ENCODE measurements around the gene ST8SIA6.

ST8SIA6 gene

GRCh38 chr10:17379151-17379690 lies 75.2 kb downstream of the ST8SIA6 start:
- Histone ChIP-seq H3K27me3 (ENCODE audit: insufficient read depth, low read length) (no peaks in the 10 kb centered on the region), H3K9ac (ENCODE audit: low read depth, low read length) (no peak overlapping the region), H3K36me3 (ENCODE audit: insufficient read depth, low read depth, low read length) (no peaks in the 10 kb centered on the region), H3K27ac (ENCODE audit: low read length) (no peak overlapping the region), H3K4me3 (ENCODE audit: low read length) (no peak overlapping the region), H3K4me1 (ENCODE audit: insufficient read depth, low read length) (peaks cover 13% of the 10 kb centered on the region; the same call in 1 of the 2 replicates), H3K9me3 (ENCODE audit: insufficient read depth, low read depth, low read length) (no peaks in the 10 kb centered on the region)

GRCh38 chr10:17375936-17376584 lies 78.3 kb downstream of the ST8SIA6 start:
- no peak overlapping the region for H3K4me3 ChIP-seq (ENCODE audit: low read length)
- no peaks in the 10 kb centered on the region for H3K9me3 ChIP-seq (ENCODE audit: insufficient read depth, low read depth, low read length)
- no peak overlapping the region for H3K9ac ChIP-seq (ENCODE audit: low read depth, low read length)
- H3K27me3 ChIP-seq (ENCODE audit: insufficient read depth, low read length) = no peaks in the 10 kb centered on the region
- H3K4me1 ChIP-seq (ENCODE audit: insufficient read depth, low read length) = peaks cover 13% of the 10 kb centered on the region; the same call in 1 of the 2 replicates
- H3K36me3 ChIP-seq (ENCODE audit: insufficient read depth, low read depth, low read length) = no peaks in the 10 kb centered on the region
- no peak overlapping the region for H3K27ac ChIP-seq (ENCODE audit: low read length)

GRCh38 chr10:17368708-17369272 lies 85.6 kb downstream of the ST8SIA6 start:
- Histone ChIP-seq H3K4me1 (ENCODE audit: insufficient read depth, low read length) (no peaks in the 10 kb centered on the region), H3K9ac (ENCODE audit: low read depth, low read length) (no peak overlapping the region), H3K9me3 (ENCODE audit: insufficient read depth, low read depth, low read length) (no peaks in the 10 kb centered on the region), H3K27me3 (ENCODE audit: insufficient read depth, low read length) (no peaks in the 10 kb centered on the region), H3K4me3 (ENCODE audit: low read length) (no peak overlapping the region), H3K36me3 (ENCODE audit: insufficient read depth, low read depth, low read length) (no peaks in the 10 kb centered on the region), H3K27ac (ENCODE audit: low read length) (no peak overlapping the region)

- Histone ChIP-seq H3K36me3 (ENCODE audit: insufficient read depth, low read depth, low read length) (no peaks in the 10 kb centered on the region), H3K9ac (ENCODE audit: low read depth, low read length) (no peak overlapping the region), H3K9me3 (ENCODE audit: insufficient read depth, low read depth, low read length) (no peaks in the 10 kb centered on the region), H3K27ac (ENCODE audit: low read length) (no peak overlapping the region), H3K27me3 (ENCODE audit: insufficient read depth, low read length) (no peaks in the 10 kb centered on the region), H3K4me1 (ENCODE audit: insufficient read depth, low read length) (no peaks in the 10 kb centered on the region), H3K4me3 (ENCODE audit: low read length) (no peak overlapping the region)
Observed at GRCh38 chr10:17366705-17367104, 87.7 kb downstream of the ST8SIA6 start.

GRCh38 chr10:17365402-17365801 lies 89.0 kb downstream of the ST8SIA6 start:
- H3K27me3 ChIP-seq (ENCODE audit: insufficient read depth, low read length) = no peaks in the 10 kb centered on the region
- H3K27ac ChIP-seq (ENCODE audit: low read length) = no peak overlapping the region
- H3K4me1 ChIP-seq (ENCODE audit: insufficient read depth, low read length) = no peaks in the 10 kb centered on the region

GRCh38 chr10:17358461-17358860 lies 95.9 kb downstream of the ST8SIA6 start:
- H3K4me3 ChIP-seq (ENCODE audit: low read length) = no peak overlapping the region
- no peak overlapping the region for H3K27ac ChIP-seq (ENCODE audit: low read length)
- H3K9me3 ChIP-seq (ENCODE audit: insufficient read depth, low read depth, low read length) = no peaks in the 10 kb centered on the region
- no peak overlapping the region for H3K9ac ChIP-seq (ENCODE audit: low read depth, low read length)
- no peaks in the 10 kb centered on the region for H3K36me3 ChIP-seq (ENCODE audit: insufficient read depth, low read depth, low read length)
- no peaks in the 10 kb centered on the region for H3K4me1 ChIP-seq (ENCODE audit: insufficient read depth, low read length)
- no peaks in the 10 kb centered on the region for H3K27me3 ChIP-seq (ENCODE audit: insufficient read depth, low read length)

More at GRCh38 chr10:17365402-17365801, 89.0 kb downstream of the ST8SIA6 start:
- Histone ChIP-seq H3K4me3 (ENCODE audit: low read length) (no peak overlapping the region), H3K36me3 (ENCODE audit: insufficient read depth, low read depth, low read length) (no peaks in the 10 kb centered on the region), H3K9me3 (ENCODE audit: insufficient read depth, low read depth, low read length) (no peaks in the 10 kb centered on the region), H3K9ac (ENCODE audit: low read depth, low read length) (no peak overlapping the region)

- H3K27ac ChIP-seq (ENCODE audit: low read length) = no peak overlapping the region
- no peak overlapping the region for H3K9ac ChIP-seq (ENCODE audit: low read depth, low read length)
- H3K36me3 ChIP-seq (ENCODE audit: insufficient read depth, low read depth, low read length) = no peaks in the 10 kb centered on the region
- H3K27me3 ChIP-seq (ENCODE audit: insufficient read depth, low read length) = no peaks in the 10 kb centered on the region
- H3K4me3 ChIP-seq (ENCODE audit: low read length) = no peak overlapping the region
- no peaks in the 10 kb centered on the region for H3K9me3 ChIP-seq (ENCODE audit: insufficient read depth, low read depth, low read length)
- no peaks in the 10 kb centered on the region for H3K4me1 ChIP-seq (ENCODE audit: insufficient read depth, low read length)
Observed at GRCh38 chr10:17357781-17358180, 96.6 kb downstream of the ST8SIA6 start.

- Histone ChIP-seq H3K9me3 (ENCODE audit: insufficient read depth, low read depth, low read length) (no peaks in the 10 kb centered on the region), H3K9ac (ENCODE audit: low read depth, low read length) (no peak overlapping the region), H3K4me1 (ENCODE audit: insufficient read depth, low read length) (no peaks in the 10 kb centered on the region), H3K27ac (ENCODE audit: low read length) (no peak overlapping the region), H3K27me3 (ENCODE audit: insufficient read depth, low read length) (no peaks in the 10 kb centered on the region), H3K4me3 (ENCODE audit: low read length) (no peak overlapping the region), H3K36me3 (ENCODE audit: insufficient read depth, low read depth, low read length) (no peaks in the 10 kb centered on the region)
Observed at GRCh38 chr10:17356820-17357219, 97.6 kb downstream of the ST8SIA6 start.

- Histone ChIP-seq H3K4me3 (ENCODE audit: low read length) (no peak overlapping the region), H3K9me3 (ENCODE audit: insufficient read depth, low read depth, low read length) (no peaks in the 10 kb centered on the region), H3K36me3 (ENCODE audit: insufficient read depth, low read depth, low read length) (no peaks in the 10 kb centered on the region), H3K4me1 (ENCODE audit: insufficient read depth, low read length) (no peaks in the 10 kb centered on the region), H3K27ac (ENCODE audit: low read length) (no peak overlapping the region), H3K27me3 (ENCODE audit: insufficient read depth, low read length) (no peaks in the 10 kb centered on the region), H3K9ac (ENCODE audit: low read depth, low read length) (no peak overlapping the region)
Observed at GRCh38 chr10:17354781-17355180, 99.6 kb downstream of the ST8SIA6 start.

- Histone ChIP-seq H3K36me3 (ENCODE audit: insufficient read depth, low read depth, low read length) (no peaks in the 10 kb centered on the region), H3K27ac (ENCODE audit: low read length) (no peak overlapping the region), H3K4me3 (ENCODE audit: low read length) (no peak overlapping the region), H3K4me1 (ENCODE audit: insufficient read depth, low read length) (no peaks in the 10 kb centered on the region), H3K9me3 (ENCODE audit: insufficient read depth, low read depth, low read length) (no peaks in the 10 kb centered on the region), H3K9ac (ENCODE audit: low read depth, low read length) (no peak overlapping the region), H3K27me3 (ENCODE audit: insufficient read depth, low read length) (no peaks in the 10 kb centered on the region)
Observed at GRCh38 chr10:17353568-17354300, 100.7 kb downstream of the ST8SIA6 start.

GRCh38 chr10:17352583-17352982 lies 101.8 kb downstream of the ST8SIA6 start:
- H3K9me3 ChIP-seq (ENCODE audit: insufficient read depth, low read depth, low read length) = no peaks in the 10 kb centered on the region
- no peaks in the 10 kb centered on the region for H3K36me3 ChIP-seq (ENCODE audit: insufficient read depth, low read depth, low read length)
- H3K27me3 ChIP-seq (ENCODE audit: insufficient read depth, low read length) = no peaks in the 10 kb centered on the region
- no peak overlapping the region for H3K4me3 ChIP-seq (ENCODE audit: low read length)
- H3K27ac ChIP-seq (ENCODE audit: low read length) = no peak overlapping the region
- H3K9ac ChIP-seq (ENCODE audit: low read depth, low read length) = no peak overlapping the region
- no peaks in the 10 kb centered on the region for H3K4me1 ChIP-seq (ENCODE audit: insufficient read depth, low read length)

GRCh38 chr10:17351506-17351905 lies 102.9 kb downstream of the ST8SIA6 start:
- Histone ChIP-seq H3K9ac (ENCODE audit: low read depth, low read length) (no peak overlapping the region), H3K4me3 (ENCODE audit: low read length) (no peak overlapping the region), H3K27ac (ENCODE audit: low read length) (no peak overlapping the region), H3K4me1 (ENCODE audit: insufficient read depth, low read length) (no peaks in the 10 kb centered on the region), H3K9me3 (ENCODE audit: insufficient read depth, low read depth, low read length) (no peaks in the 10 kb centered on the region), H3K36me3 (ENCODE audit: insufficient read depth, low read depth, low read length) (no peaks in the 10 kb centered on the region), H3K27me3 (ENCODE audit: insufficient read depth, low read length) (no peaks in the 10 kb centered on the region)

Data from iPS-20b (cell line).